Measurements from ENCODE around the gene ZFAND2B.

ZFAND2B gene
- total RNA-seq = 46.1 to 48.4 reads per million in 2 donors

DNA sequence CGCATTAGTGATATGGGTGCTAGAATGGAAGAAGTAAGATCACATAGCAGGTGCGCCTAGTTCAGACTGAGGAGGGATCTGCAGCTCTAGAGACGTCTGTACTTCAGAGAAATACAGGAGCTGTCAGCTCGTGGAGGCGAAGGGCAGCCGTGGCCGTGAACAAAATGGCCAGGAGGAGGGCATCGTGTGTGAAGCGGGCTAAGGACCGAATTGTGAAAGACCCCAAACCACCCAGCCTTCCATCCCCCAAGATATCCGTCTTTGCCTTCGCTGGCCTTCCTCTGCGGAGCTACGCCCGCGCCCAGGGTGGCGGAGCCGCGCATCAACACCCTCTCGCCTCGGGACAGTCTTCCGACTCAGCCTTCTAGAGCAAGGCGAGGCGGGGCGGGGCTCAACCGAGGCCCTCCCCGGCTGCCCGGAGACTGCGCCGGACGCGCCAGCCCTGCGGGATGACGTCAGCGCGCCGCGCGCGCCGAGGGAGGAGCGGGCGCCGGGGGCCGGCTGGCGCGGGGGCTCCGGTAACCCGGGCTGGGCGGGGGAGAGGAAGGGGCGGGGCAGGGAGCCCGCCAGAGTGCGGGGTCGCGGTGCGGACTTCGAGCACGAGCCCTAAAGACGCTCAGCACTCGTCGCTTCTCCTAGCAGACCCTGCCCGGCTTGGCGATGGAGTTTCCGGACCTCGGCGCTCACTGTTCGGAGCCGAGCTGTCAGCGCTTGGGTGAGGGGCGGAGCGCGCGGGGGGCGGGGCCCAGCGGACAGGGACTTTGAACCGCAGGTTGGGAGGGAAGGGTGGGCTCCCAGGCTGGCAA is at the start of gene ZFAND2B:
ZFAND2B (plus strand) TSS at position 455 of the 806 bp plus-strand sequence; CDS start at position 661, 206 bp downstream.
- DNase-seq = peak; percentile 90 to 96 (median 94)

DNA sequence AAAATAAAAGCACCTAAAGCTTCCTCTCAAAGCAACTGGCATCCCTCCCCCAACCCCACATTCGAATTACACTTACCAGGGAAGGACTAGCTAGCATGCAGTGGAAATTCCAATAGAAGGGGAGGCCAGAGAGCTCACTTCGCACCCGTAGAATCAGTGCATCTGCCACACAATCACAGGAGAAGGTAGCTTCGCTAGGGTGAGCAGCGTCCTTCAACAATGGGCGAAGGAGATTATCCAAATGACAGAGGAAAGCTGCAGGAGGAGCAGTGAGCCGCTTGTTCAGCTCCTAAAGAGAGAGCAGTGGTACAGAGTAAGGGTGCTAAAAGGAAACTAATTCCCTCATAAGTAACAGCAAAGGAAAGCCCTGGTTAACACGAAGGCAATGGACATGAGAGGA is 49.2 kb upstream of the ZFAND2B start:
- DNase-seq = no peak

- DNase-seq = no peak
Observed at GRCh38 chr2:219158025-219158424, 48.6 kb upstream of the ZFAND2B start.

- DNase-seq = no peak
Observed at GRCh38 chr2:219158586-219158985, 48.0 kb upstream of the ZFAND2B start.

DNA sequence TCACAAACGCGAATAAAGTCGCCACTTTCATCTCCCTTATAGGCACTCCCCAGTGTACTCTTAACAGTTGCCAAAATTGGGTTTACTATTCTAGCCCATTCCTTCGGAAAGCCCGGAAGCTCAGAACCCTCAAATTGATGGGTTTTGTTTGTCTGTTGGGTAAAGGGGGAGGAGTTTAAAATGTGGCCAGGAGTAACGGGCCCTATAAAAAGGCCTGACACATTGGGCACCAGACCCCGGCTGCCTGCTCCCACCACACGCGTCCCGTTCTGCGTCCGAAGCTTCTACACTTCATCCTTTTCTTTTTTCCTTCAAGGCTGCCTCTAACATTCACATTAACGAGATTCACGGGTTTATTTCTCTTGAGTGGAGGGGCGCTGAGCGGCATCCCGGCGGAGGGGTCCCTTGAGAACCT is 46.8 kb upstream of the ZFAND2B start:
- DNase-seq = no peak

DNA sequence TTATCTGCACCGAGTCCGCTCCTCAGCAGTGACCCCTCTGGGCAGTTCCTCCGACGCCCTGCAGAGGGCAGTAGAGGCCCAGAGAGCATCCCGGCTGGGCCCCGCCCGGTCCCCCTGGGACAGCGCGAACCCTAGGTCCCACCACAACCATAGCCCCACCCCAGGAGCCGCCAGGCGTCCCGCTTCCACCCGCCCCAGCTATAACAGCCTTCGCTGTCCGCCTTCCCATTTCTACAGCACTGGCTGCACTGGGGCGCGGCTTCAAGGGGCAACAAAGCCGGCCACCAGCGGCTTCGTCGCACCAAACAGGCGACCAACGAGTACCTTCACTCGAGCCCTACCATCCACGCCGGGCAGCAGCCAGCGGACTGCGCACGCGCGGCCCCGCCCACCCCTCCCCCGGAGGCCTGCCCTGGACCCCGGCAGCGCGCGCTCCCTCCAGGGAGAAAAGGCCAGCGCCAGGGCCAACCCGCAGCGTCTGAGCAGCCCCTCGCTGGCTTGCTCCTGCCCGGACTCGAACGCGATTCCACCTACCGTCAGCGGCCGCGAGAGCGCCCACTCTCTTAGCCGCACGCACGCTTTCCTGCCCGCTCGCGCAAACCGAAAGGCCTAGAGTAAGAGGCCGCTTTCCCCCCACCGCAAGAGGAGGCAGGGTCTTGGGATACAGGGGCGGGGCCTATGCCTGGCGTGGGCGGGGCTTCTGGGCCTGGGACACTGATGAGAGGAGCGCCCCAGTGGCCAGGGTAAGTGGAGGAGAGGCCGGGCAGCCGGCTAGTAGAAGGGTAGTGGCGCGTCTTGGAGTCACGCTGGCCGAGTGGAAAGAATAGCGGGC is 46.2 kb upstream of the ZFAND2B start, which contains the start of gene NHEJ1:
NHEJ1 (minus strand) TSS at position 630 of the 832 bp plus-strand sequence. CDS start 2,453 bp downstream, outside the sequence.
- DNase-seq = peak; percentile 77 to 91 (median 87)

GRCh38 chr2:219161097-219161496 is 45.5 kb upstream of the ZFAND2B start:
- DNase-seq = no peak

GRCh38 chr2:219163156-219163555 is 43.4 kb upstream of the ZFAND2B start:
- DNase-seq = no peak

DNA sequence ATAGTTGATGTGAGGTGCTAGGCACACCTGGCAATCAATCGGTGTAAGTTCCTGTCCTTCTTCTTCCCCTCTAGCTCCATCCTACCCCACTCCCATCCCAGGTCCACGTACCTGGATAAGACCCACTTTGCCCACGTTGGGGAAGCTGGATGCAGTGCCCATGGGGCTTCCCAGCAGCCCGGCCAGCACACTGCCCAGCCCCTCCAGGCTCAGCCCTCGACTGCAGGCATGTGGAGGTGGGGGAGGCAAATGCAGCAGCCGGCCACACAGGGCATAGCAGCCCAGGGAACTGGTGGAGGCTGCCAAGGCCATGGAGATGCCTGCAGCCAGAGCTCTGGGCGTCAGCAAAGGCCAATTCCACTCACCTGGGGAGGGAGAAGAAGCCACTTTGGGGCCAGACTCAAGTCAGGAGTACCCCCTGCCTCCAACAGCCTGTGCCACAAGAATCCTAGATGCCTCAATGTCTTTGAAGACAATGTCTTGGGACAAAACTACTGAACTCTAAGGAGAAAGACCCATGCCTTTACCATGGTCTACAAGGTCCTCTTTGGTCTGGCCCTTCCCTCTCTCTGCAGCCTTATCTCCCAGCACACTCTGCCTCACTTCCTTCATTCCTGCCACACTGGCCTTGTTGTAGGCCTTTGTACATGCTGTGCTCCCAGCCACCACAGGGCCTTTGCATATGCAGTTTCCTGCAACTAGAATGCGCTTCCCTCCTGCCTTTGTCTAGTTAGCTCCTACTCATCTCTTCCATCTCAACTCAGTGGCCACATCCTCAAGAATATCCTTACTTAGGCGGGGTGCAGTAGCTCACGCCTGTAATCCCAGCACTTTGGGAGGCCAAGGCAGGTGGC is 41.3 kb upstream of the ZFAND2B start:
- DNase-seq = no peak

GRCh38 chr2:219167997-219168396 is 38.6 kb upstream of the ZFAND2B start:
- no peak for DNase-seq

- DNase-seq = no peak
Observed at GRCh38 chr2:219168526-219168925, 38.1 kb upstream of the ZFAND2B start.

- no peak for DNase-seq
Observed at GRCh38 chr2:219168932-219169331, 37.6 kb upstream of the ZFAND2B start.

- peak in 1 of 5 experiments; percentile 21 for DNase-seq
Observed at GRCh38 chr2:219169930-219170654, 36.5 kb upstream of the ZFAND2B start, which contains the start of gene SLC23A3. Gene SLC23A3, minus strand, starts transcription at chr2:219170029. Its CDS starts 45 bp downstream, at chr2:219169984.

DNA sequence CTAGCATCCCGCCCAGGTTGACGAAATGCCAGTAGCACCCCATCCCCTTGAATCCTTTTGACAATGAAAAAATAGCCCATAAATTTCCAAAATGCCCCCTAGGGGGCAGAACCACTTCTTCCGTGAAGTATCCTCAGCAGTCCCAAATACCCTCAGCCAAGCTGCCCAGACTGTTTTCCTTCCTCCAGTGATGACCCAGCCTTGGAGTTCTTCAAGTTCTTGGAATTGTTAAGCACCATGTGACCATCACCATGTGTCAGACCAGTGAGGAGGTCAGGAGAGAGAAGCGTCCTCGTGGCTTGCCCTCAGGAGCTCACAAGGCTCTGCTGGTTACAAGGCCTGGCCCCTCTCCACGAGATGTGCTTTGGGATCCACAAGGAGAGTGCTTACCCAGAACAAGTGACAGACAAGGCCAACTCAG is 35.3 kb upstream of the ZFAND2B start:
- peak in 2 of 5 experiments; percentile 30 to 36 for DNase-seq

DNA sequence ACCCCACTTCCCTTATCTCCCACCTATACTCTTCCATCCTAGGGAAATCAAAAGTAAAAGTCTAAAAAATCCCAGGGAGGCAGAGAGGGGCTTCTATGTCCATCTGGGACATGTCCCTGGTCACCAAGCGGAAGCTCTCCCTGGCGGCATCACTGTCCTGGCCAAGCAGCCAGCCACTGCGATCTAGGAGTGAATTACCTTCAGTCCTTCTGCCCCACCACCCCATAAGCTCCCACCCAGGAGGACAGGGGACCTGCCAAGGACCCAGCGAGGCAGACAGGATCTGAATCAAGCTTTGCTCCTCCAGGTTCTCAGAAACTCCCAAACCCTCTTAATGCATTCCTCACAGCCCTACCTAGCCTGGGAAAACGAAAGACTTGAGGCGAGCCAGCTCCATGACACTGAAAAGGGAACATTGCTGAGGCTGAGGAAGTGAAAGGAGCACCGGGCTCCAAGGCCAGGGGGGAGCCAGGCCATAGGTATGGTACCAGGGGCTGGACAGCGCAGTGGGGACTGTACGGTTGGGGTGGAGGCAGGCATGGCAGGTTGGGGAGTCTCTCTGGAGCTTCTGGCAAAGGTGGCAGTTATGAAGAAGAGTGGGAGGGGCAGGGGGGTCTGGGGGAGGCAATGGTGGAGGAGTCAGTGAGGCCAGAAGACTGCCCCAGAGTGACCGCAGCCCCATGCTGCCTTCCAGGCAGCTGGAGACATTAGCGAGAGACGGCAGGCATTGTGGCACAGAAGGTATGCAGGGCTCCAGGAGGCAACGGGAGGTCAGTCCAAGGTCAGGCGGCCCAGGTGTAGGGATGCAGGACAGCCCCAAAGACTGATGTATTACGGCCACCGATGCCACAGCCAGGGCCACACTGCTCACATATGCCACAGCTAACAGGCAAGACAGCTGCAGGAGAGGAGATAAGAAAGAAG is 34.1 kb upstream of the ZFAND2B start:
- DNase-seq = no peak

DNA sequence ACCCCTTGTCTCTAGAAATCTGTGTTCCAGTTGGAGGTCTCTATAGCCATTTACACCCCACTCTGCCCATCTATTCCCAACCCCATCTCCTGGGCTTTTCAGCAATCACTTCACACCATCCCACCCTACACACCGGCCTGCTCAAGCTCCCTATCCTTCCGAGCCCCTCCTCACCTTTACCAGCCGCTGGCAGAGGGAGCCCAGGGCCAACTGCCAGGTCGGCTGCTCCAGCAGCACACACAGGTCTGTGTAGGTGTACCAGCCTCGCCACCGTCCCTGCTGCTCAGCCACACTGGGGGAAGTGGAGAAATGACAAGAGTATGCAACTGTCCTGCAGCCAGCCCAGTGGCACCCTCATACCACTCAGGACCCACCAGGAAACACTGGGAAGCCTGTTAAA is 33.4 kb upstream of the ZFAND2B start:
- no peak for DNase-seq

- DNase-seq = no peak
Observed at GRCh38 chr2:219174146-219174545, 32.4 kb upstream of the ZFAND2B start.

- DNase-seq = no peak
Observed at GRCh38 chr2:219174801-219175200, 31.8 kb upstream of the ZFAND2B start.

DNA sequence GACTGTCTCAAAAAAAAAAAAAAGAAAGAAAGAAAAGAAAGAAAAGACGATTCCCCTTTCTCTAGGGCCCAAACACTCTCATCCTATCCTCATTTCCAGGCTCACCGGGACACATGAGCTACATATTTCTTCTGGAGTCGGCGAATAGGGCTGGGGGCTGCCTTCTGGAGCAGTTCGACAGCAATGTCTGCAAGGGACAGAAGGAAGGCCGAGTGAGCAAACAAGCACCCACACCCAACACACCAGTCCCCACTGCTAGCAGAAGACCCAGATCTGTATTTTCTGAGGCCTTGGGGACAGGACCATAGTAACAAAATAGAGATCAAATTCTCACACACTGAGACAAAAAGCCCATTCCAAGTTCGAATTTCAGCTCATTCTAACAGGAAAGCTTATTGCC is 31.1 kb upstream of the ZFAND2B start:
- no peak for DNase-seq
